Measurements from ENCODE around the gene ANKRD63. TPM values are rescaled to one million over a fixed set of nuclear protein-coding genes. Genes with fewer than 3 reads are reported as not detected.

The ANKRD63 gene
- total RNA-seq, 6 experiments from 2014 or later, result not detected

GRCh38 chr15:40313531-40314398, 30.9 kb upstream of the ANKRD63 start:
- H3K27me3 Mint-ChIP-seq (ENCODE audit: insufficient read depth), result peaks cover 2% of the 10 kb centered on the region
- DNase-seq, result peak; percentile 15
- TF ChIP-seq CTCF (IDR thresholded peaks at IDR 0.05), result no peak
- peak overlapping the region; percentile 55 for H3K4me3 Mint-ChIP-seq
- H3K4me1 Mint-ChIP-seq (ENCODE audit: low read depth), result peaks cover 32% of the 10 kb centered on the region
- H3K36me3 Mint-ChIP-seq (ENCODE audit: low read depth), result no peaks in the 10 kb centered on the region
- no peaks in the 10 kb centered on the region for H3K9me3 Mint-ChIP-seq
- no peak overlapping the region; the same call in 1 of the 2 replicates for H3K27ac Mint-ChIP-seq

- DNase-seq, result no peak
- Mint-ChIP-seq H3K4me1 (ENCODE audit: low read depth) (peaks cover 32% of the 10 kb centered on the region), H3K9me3 (no peaks in the 10 kb centered on the region), H3K36me3 (ENCODE audit: low read depth) (no peaks in the 10 kb centered on the region), H3K27me3 (ENCODE audit: insufficient read depth) (peaks cover 3% of the 10 kb centered on the region), H3K27ac (no peak overlapping the region), H3K4me3 (no peak overlapping the region)
- no peak for TF ChIP-seq CTCF (IDR thresholded peaks at IDR 0.05)
These were observed 29.7 kb upstream of the ANKRD63 start for GRCh38 chr15:40312370-40313158.

- Mint-ChIP-seq H3K4me1 (ENCODE audit: low read depth) (peaks cover 32% of the 10 kb centered on the region), H3K27ac (no peak overlapping the region), H3K27me3 (ENCODE audit: insufficient read depth) (peaks cover 12% of the 10 kb centered on the region), H3K4me3 (no peak overlapping the region), H3K9me3 (no peaks in the 10 kb centered on the region), H3K36me3 (ENCODE audit: low read depth) (no peaks in the 10 kb centered on the region)
- TF ChIP-seq CTCF (IDR thresholded peaks at IDR 0.05), result no peak
- no peak for DNase-seq
These were observed 28.1 kb upstream of the ANKRD63 start for GRCh38 chr15:40310993-40311392.

- Mint-ChIP-seq H3K27me3 (ENCODE audit: insufficient read depth) (peaks cover 14% of the 10 kb centered on the region), H3K9me3 (no peaks in the 10 kb centered on the region), H3K4me1 (ENCODE audit: low read depth) (peaks cover 25% of the 10 kb centered on the region), H3K27ac (no peak overlapping the region), H3K4me3 (no peak overlapping the region), H3K36me3 (ENCODE audit: low read depth) (no peaks in the 10 kb centered on the region)
- peak; percentile 85 for TF ChIP-seq CTCF (IDR thresholded peaks at IDR 0.05)
- no peak for DNase-seq
These were observed 27.4 kb upstream of the ANKRD63 start for GRCh38 chr15:40310001-40310959.

GRCh38 chr15:40309344-40309862, 26.5 kb upstream of the ANKRD63 start:
- no peak for DNase-seq
- Mint-ChIP-seq H3K27ac (no peak overlapping the region), H3K4me1 (ENCODE audit: low read depth) (peaks cover 16% of the 10 kb centered on the region), H3K9me3 (no peaks in the 10 kb centered on the region), H3K36me3 (ENCODE audit: low read depth) (no peaks in the 10 kb centered on the region), H3K4me3 (no peak overlapping the region), H3K27me3 (ENCODE audit: insufficient read depth) (peaks cover 16% of the 10 kb centered on the region)
- TF ChIP-seq CTCF (IDR thresholded peaks at IDR 0.05), result no peak
